GM12892 (cell line): ENCODE data around the gene CLEC3B.
"Not testable (repeated sequence)": the region's sequence is repeated elsewhere in the genome, so short reads cannot be mapped to it uniquely, and the experiment has no call there.

Experiments used
- DNase-seq: peaks from one replicate; pipeline ENCODE4 v3.0.0; 2011; ENCODE audit not compliant: insufficient read length
- FAIRE-seq: peaks from 2 replicates; lab custom pipeline; 2011; peaks lifted over from hg19 to GRCh38; lab: Jason Lieb, UNC
- POLR2A ChIP-seq: IDR thresholded peaks from 2 replicates; pipeline ENCODE4 v1.6.1; 2011; ENCODE audit warnings: low read depth, low read length, control low read depth
- POLR2AphosphoS5 ChIP-seq: IDR thresholded peaks from 2 replicates; pipeline ENCODE4 v1.6.1; 2011; ENCODE audit warnings: low read depth, low read length, control low read depth
- TAF1 ChIP-seq: IDR thresholded peaks from 2 replicates; pipeline ENCODE4 v1.6.1; 2011; ENCODE audit warnings: low read depth, mild to moderate bottlenecking, control low read depth, low read length, borderline replicate concordance

CLEC3B gene

DNA sequence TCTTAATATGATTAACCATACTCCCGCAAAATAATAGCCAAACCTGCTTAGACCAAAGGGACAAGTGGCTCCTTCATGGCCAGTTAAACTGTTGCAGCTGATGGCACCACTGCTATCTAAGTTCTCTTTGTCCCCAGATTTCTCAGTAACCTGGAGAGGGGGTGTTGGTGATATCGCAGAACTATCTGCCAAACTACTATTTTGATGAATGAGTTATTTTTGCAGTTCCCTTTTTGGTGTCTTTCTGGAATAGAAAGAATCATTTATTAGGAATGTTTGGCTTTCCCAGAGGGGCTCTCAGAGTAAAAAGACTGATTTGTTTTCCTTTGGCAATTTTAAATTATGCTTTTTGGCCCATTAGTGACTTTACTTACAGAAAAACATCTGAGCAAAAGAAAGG is 33.0 kb downstream of the CLEC3B start:
- no peak for FAIRE-seq
- no peak for TF ChIP-seq POLR2AphosphoS5
- TF ChIP-seq POLR2A = no peak
- TF ChIP-seq TAF1 = no peak
- DNase-seq = no peak

DNA sequence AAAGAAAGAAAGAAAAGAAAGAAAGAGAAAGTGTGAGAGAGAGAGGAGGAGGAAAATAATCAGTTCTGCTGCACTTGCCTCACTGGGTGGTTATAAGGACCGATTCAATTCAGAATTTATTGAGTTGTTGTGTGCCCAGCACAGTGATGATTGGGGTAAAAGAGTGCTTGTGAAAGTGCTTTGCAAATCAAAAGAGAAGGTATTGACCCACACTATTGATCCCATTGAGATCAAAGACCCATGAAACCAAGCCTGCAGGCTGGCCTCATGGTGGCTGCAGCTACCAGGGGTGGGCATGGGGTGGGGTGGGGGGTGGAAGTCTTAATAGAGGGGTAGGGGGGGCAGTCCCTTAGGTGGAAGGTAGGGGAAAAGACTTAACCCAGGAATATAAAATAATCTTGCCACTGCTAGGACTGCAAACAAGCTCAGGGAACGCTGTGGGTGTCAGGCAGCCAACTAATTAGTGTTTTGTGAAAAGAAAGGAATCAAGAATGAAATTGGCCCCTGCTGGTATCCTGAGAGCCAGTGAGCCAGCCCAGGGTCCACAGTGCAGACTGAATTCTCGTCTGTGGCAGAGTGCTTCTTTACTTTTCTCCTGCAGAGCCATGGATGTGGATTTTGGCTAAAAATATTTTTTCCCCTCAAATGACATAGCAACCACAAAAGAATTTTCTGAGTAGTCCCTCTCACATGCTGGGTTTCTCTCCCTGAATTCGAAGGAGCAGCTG is 34.2 kb downstream of the CLEC3B start:
- no peak for DNase-seq
- FAIRE-seq = no peak
- TF ChIP-seq TAF1 = no peak
- no peak for TF ChIP-seq POLR2A
- TF ChIP-seq POLR2AphosphoS5 = no peak

DNA sequence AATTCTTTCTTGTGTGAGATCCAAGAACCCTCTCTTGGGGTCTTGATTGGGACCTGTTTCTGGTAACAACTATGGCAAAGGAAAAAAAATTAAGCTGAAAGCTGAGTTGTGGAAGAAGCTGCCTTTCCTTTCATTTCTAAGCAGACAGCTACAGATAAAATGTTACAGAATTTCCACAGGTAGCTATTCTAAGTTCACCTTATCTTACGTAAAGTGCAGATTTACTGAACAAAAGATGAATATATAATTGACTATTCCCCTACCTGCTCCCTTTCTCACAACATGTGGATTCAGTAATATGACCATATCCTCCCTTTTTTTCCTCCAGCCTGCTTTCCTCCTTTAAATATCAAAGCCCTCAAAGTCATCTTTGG is 36.6 kb downstream of the CLEC3B start:
- DNase-seq (no peak), FAIRE-seq (no peak)
- no peak for TF ChIP-seq POLR2A
- TF ChIP-seq TAF1 = no peak

DNA sequence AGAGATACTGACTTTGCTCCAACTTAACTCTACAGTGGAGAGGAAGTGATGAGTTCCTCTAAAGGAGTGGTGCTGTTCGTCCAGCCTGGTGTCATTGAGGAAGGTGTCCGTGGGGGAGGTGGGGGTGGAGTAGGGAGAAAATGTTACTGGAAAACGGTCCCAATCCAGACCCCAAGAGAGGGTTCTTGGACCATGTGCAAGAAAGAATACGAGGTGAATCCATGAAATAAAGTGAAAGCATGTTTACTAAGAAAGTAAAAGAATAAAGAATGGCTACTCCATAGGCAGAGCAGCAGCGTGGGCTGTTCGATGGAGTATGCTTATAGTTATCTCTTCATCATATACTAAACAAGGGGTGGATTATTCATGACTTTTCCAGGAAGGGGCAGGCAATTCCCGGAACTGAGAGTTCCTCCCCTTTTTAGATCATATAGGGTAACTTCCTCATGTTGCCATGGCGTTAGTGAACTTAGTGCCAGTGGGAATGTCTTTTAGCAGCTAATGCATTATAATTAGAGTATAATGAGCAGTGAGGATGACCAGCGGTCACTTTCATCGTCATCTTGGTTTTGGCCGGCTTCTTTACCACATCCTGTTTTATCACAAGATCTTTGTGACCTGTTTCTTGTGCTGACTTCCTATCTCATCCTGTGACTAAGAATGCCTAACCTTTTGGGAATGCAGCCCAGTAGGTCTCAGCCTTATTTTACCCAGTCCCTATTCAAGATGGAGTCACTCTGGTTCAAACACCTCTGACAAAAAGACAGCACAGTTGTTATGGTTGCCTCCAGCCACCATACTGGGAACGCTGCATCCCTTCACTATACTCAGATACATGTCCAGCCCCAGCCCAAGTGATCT is 38.6 kb downstream of the CLEC3B start:
- FAIRE-seq = no peak
- no peak for DNase-seq
- TF ChIP-seq POLR2A = no peak
- no peak for TF ChIP-seq POLR2AphosphoS5
- no peak for TF ChIP-seq TAF1

DNA sequence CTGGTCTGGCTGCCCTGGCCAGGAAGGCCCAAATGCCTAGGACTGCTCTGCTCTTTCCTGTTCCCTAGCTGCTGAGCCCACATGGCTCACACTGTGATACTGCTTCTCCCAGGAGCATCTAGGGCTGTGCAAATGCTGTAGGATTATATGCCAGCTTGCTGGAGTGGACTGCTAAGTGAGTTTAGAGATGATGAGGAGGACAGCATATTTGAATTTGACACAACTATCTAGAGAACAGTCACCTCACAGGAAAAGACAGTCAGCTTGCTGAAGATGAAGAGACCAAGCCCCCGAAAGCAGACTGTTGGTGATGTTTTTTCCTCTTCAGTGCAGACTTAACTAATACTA is 39.2 kb downstream of the CLEC3B start:
- FAIRE-seq (no peak), DNase-seq (no peak)
- no peak for TF ChIP-seq TAF1

DNA sequence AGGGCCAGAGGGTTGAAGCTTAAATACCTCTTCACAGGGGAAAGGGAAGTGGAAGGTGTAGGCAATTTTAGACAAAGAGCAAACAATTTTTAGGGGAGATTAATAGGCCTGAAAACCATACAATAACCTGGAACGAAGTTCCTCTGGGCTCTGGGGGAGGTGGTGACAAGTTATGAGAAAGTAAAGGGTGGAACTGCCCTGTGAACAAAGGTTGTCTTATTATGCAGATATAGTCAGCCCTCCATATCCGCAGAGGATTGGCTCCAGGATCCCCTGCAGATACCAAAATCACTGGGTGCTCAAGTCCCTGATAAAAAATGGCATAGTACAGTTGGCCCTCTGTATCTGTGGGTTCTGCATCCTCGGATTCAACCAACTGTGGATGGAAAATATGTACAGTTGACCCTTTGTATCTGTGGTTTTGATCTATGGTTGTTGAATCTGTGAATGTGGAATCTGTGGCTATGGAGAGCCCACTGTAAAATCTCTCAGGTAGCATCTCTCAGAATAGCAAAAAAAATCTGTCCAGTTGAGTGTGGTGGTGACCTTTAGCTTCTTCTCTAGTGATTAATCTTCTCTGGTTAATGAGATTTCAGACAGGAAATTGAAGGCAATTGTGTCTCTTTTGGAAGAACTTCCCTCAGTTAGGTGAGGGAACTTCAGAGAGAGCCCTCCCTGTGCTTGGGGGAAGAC is 40.2 kb downstream of the CLEC3B start:
- TF ChIP-seq TAF1 = no peak
- no peak for TF ChIP-seq POLR2A
- no peak for TF ChIP-seq POLR2AphosphoS5
- DNase-seq = no peak

DNA sequence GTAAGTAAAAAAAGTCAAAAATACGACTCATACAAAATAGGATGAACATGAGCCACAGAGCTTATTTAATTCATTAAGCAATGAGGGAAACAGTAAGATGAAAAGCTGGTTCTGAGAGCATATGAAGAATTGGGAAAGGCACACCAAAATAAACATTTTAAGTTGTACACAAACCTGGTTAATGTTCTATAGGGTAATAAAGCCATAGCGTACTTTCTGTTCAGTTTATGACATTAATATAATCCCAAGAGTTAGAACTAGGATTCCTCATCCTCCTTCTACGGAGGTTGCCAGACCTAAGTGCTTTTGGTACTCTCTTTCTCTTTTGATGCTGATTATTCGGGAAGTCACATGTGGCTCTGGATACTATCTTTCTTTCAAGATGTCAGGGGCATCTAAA is 41.4 kb downstream of the CLEC3B start:
- DNase-seq = no peak
- TF ChIP-seq POLR2AphosphoS5 = no peak
- TF ChIP-seq TAF1 = no peak
- TF ChIP-seq POLR2A = no peak
- no peak for FAIRE-seq

More for the DNA sequence above, 40.2 kb downstream of the CLEC3B start:
- no peak for FAIRE-seq

DNA sequence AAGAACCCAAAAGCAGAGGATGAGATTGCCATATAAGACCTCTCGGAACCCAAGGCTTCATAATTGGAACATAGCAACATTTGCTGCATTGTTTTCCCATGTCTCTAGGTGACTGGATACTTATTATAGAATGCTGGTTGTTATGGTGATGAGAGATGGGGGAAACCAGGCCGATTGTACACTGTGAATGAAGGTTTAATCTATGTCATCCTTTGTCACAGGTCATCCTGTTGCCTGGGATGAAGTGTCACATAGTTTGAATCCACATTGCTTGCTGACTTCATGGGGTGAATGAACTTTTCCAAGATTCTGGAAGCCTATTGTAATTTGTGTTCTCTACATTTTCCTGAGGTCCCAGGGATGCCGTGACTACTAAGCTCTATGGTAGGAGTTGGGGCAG is 41.8 kb downstream of the CLEC3B start:
- DNase-seq (no peak), FAIRE-seq (no peak)
- TF ChIP-seq POLR2AphosphoS5 (no peak), POLR2A (no peak), TAF1 (no peak)

DNA sequence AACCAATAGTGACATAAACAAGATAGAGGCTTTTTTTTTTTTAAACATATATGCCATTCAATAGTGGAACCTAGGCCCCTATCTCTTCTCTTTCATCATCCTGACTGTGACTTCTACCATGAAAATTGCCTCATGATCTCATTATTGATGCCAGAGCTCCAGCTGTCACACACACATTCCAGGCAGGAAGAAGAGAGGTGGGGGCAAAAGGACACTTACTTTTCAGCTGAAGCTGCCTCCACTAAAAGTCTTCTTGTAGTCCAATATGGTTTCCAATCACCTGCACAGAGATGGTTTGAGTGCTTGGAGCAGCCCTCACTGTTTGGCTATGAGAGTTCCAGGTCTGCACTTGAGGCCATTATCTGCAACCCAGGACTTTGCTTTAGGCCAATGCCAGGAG is 45.0 kb downstream of the CLEC3B start:
- TF ChIP-seq TAF1 = no peak
- TF ChIP-seq POLR2A = no peak
- FAIRE-seq = no peak
- no peak for DNase-seq

DNA sequence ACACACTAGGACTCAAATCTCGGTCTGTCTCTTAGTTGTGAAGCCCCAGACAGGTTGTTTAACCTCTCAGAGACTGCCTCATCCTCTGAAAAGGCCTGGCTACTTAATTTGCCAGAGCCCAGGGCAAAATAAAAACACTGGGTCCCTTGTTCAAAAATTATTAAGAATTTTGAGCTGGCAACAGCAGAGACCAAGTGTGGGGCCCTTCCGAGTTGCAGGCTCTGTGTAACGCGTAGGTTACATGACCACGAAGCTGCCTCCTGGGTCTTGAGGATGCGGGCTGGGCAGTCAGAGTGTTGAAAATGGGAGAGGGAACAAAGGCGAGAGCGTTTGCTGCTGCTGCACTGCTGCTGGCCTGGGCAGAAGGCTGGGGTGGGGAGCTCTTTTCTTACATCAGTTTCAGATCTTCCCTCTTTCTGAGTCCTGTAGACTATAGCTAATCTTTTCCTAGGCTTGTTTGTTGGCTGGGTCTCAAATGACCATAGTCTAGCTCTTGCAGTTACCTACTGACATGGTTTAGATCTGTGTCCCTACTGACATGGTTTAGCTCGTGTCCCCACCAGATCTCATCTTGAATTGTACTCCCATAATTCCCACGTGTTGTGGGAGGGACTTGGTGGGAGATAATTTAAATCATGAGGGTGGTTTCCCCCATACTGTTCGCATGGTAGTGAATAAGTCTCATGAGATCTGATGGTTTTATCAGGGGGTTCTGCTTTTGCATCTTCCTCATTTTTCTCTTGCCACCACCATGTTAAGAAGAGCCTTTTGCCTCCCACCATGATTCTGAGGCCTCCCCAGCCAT is 49.9 kb downstream of the CLEC3B start:
- DNase-seq (no peak), FAIRE-seq (no peak)
- TF ChIP-seq TAF1 (no peak), POLR2A (no peak), POLR2AphosphoS5 (no peak)

DNA sequence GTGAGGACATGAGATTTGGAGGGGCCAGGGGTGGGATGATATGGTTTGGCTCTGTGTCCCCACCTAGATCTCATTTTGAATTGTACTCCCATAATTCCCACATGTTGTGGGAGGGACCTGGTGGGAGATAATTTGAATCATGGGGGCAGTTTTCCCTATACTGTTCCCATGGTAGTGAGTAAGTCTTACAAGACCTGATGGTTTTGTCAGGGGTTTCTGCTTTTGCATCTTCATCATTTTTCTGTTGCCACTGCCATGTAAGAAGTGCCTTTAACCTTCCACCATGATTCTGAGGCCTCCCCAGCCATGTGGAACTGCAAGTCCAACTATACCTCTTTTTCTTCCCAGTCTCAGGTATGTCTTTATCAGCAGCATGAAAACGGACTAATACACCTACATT is 52.2 kb downstream of the CLEC3B start:
- DNase-seq, FAIRE-seq: not testable (repeated sequence)

DNA sequence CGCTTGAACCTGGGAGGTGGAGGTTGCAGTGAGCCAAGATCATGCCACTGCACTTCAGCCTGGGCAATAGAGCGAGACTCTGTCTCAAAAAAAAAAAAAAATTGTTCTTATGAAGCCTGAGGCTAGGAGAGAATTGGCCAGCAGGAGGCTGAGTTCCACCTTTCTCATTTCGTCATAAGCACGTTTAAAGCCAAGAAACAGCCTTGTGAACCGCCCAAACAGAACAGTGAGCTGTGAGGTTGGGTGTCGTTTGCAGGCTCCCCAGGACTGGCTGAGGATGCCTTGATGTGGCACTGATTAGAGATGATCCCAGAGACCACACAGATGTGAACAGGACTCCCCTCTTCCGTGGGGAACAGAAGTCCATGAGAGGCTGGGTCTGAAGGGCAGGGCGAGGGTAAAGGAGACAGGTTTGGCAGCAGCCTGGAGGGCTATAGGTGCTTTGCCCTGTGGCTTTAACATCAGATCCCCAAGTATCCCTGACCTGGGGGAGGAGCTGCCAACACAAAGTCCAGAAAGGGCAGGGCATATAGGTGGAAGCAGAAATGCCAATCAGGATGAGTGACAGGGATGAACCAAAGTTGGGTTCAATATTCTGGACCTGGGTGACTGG is 52.9 kb downstream of the CLEC3B start:
- FAIRE-seq (no peak), DNase-seq (no peak)
- TF ChIP-seq POLR2A (no peak), TAF1 (no peak), POLR2AphosphoS5 (no peak)
